ENCODE data around the gene CYB561D1. TPM values are rescaled to one million over a fixed set of nuclear protein-coding genes. Genes with fewer than 3 reads are reported as not detected.
"Not testable (repeated sequence)": the region's sequence is repeated elsewhere in the genome, so short reads cannot be mapped to it uniquely, and the experiment has no call there.

Gene CYB561D1
- total and polyA plus RNA-seq, 2 experiments from 2014 or later, result 5.9 to 9.6 TPM

GRCh38 chr1:109467301-109467777 is 26.6 kb upstream of the CYB561D1 start:
- in situ Hi-C loops (cut with MboI), result no loop called here
- Histone ChIP-seq H3F3A (ENCODE audit: insufficient read depth) (no peaks in the 10 kb centered on the region), H3K27me3 (replicated peaks; ENCODE audit: insufficient read depth) (peaks cover 80% of the 10 kb centered on the region), H3K79me2 (ENCODE audit: insufficient read depth) (no peaks in the 10 kb centered on the region), H3K27ac (no peak overlapping the region), H3K9me3 (ENCODE audit: low read depth) (no peaks in the 10 kb centered on the region), H3K4me2 (ENCODE audit: unreplicated experiment) (no peak overlapping the region), H3K9ac (no peak overlapping the region), H3K4me1 (ENCODE audit: insufficient read depth) (no peaks in the 10 kb centered on the region), H3K9me2 (ENCODE audit: insufficient read depth) (no peaks in the 10 kb centered on the region), H3K36me3 (ENCODE audit: low read depth) (no peaks in the 10 kb centered on the region), H3K4me3 (no peak overlapping the region), H2AFZ (no peak overlapping the region), H4K20me1 (ENCODE audit: insufficient read depth) (no peaks in the 10 kb centered on the region)
- TF ChIP-seq EZH2phosphoT487 (IDR thresholded peaks at IDR 0.05; ENCODE audit: insufficient read depth, low read depth) (no peak), EZH2 (IDR thresholded peaks at IDR 0.05; ENCODE audit: insufficient read depth, poor library complexity, severe bottlenecking) (no peak)
- DNase-seq, result no peak
- 47 to 65% methylated on average over 10 to 22 of the region's 23 CpGs for WGBS, 2 experiments (ENCODE audit: low coverage in 1 of 2, low lambda C conversion rate in 2 of 2, missing lambda C conversion rate in 2 of 2)

- Histone ChIP-seq H3K9me3 (ENCODE audit: low read depth) (no peaks in the 10 kb centered on the region), H3K79me2 (ENCODE audit: insufficient read depth) (no peaks in the 10 kb centered on the region), H3K4me1 (ENCODE audit: insufficient read depth) (no peaks in the 10 kb centered on the region), H3K27ac (no peak overlapping the region), H4K20me1 (ENCODE audit: insufficient read depth) (no peaks in the 10 kb centered on the region), H3K9me2 (ENCODE audit: insufficient read depth) (no peaks in the 10 kb centered on the region), H3K36me3 (ENCODE audit: low read depth) (no peaks in the 10 kb centered on the region), H3K4me2 (ENCODE audit: unreplicated experiment) (no peak overlapping the region), H2AFZ (no peak overlapping the region), H3F3A (ENCODE audit: insufficient read depth) (no peaks in the 10 kb centered on the region), H3K4me3 (no peak overlapping the region), H3K9ac (no peak overlapping the region), H3K27me3 (replicated peaks; ENCODE audit: insufficient read depth) (peaks cover 73% of the 10 kb centered on the region)
- no peak for TF ChIP-seq EZH2 (IDR thresholded peaks at IDR 0.05; ENCODE audit: insufficient read depth, poor library complexity, severe bottlenecking)
- no peak for TF ChIP-seq EZH2phosphoT487 (IDR thresholded peaks at IDR 0.05; ENCODE audit: insufficient read depth, low read depth)
- WGBS, 2 experiments (ENCODE audit: low coverage in 1 of 2, low lambda C conversion rate in 2 of 2, missing lambda C conversion rate in 2 of 2), result 37 to 47% methylated on average over 1 of the region's 1 CpG
- DNase-seq, result no peak
- in situ Hi-C loops (cut with MboI), result no loop called here
Observed at GRCh38 chr1:109468061-109468460, 25.8 kb upstream of the CYB561D1 start.

GRCh38 chr1:109468903-109469302 is 25.0 kb upstream of the CYB561D1 start:
- Histone ChIP-seq H4K20me1 (ENCODE audit: insufficient read depth) (no peaks in the 10 kb centered on the region), H3K27ac (no peak overlapping the region), H3F3A (ENCODE audit: insufficient read depth) (no peaks in the 10 kb centered on the region), H3K4me2 (ENCODE audit: unreplicated experiment) (no peak overlapping the region), H3K36me3 (ENCODE audit: low read depth) (no peaks in the 10 kb centered on the region), H3K4me3 (no peak overlapping the region), H3K4me1 (ENCODE audit: insufficient read depth) (no peaks in the 10 kb centered on the region), H3K27me3 (replicated peaks; ENCODE audit: insufficient read depth) (peaks cover 71% of the 10 kb centered on the region), H3K9me3 (ENCODE audit: low read depth) (no peaks in the 10 kb centered on the region), H3K9me2 (ENCODE audit: insufficient read depth) (no peaks in the 10 kb centered on the region), H3K9ac (no peak overlapping the region), H3K79me2 (ENCODE audit: insufficient read depth) (no peaks in the 10 kb centered on the region), H2AFZ (no peak overlapping the region)
- in situ Hi-C loops (cut with MboI), result no loop called here
- WGBS, 2 experiments (ENCODE audit: low coverage in 1 of 2, low lambda C conversion rate in 2 of 2, missing lambda C conversion rate in 2 of 2), result 6 to 7% methylated on average over 2 of the region's 2 CpGs
- TF ChIP-seq EZH2 (IDR thresholded peaks at IDR 0.05; ENCODE audit: insufficient read depth, poor library complexity, severe bottlenecking), result no peak
- no peak for TF ChIP-seq EZH2phosphoT487 (IDR thresholded peaks at IDR 0.05; ENCODE audit: insufficient read depth, low read depth)
- no peak for DNase-seq

- no peak for TF ChIP-seq EZH2 (IDR thresholded peaks at IDR 0.05; ENCODE audit: insufficient read depth, poor library complexity, severe bottlenecking)
- H3F3A ChIP-seq (ENCODE audit: insufficient read depth), result no peaks in the 10 kb centered on the region
- H3K9me3 ChIP-seq (ENCODE audit: low read depth), result no peaks in the 10 kb centered on the region
- no peaks in the 10 kb centered on the region for H3K9me2 ChIP-seq (ENCODE audit: insufficient read depth)
- H3K9ac ChIP-seq, result no peak overlapping the region
- H3K4me1 ChIP-seq (ENCODE audit: insufficient read depth), result no peaks in the 10 kb centered on the region
- no peak overlapping the region for H2AFZ ChIP-seq
- no peaks in the 10 kb centered on the region for H4K20me1 ChIP-seq (ENCODE audit: insufficient read depth)
- no peak overlapping the region for H3K4me3 ChIP-seq
- DNase-seq, result no peak
- H3K27ac ChIP-seq, result no peak overlapping the region
- H3K79me2 ChIP-seq (ENCODE audit: insufficient read depth), result no peaks in the 10 kb centered on the region
- H3K36me3 ChIP-seq (ENCODE audit: low read depth), result no peaks in the 10 kb centered on the region
- in situ Hi-C loops (cut with MboI), result no loop called here
- H3K27me3 ChIP-seq (replicated peaks; ENCODE audit: insufficient read depth), result peaks cover 57% of the 10 kb centered on the region
- WGBS, 2 experiments (ENCODE audit: low coverage in 1 of 2, low lambda C conversion rate in 2 of 2, missing lambda C conversion rate in 2 of 2), result 54 to 64% methylated on average over 6 of the region's 6 CpGs
- no peak overlapping the region for H3K4me2 ChIP-seq (ENCODE audit: unreplicated experiment)
Observed at GRCh38 chr1:109470245-109470644, 23.6 kb upstream of the CYB561D1 start.

GRCh38 chr1:109472779-109473178 is 21.1 kb upstream of the CYB561D1 start:
- no peaks in the 10 kb centered on the region for H4K20me1 ChIP-seq (ENCODE audit: insufficient read depth)
- no peaks in the 10 kb centered on the region for H3K9me3 ChIP-seq (ENCODE audit: low read depth)
- H3K36me3 ChIP-seq (ENCODE audit: low read depth), result no peaks in the 10 kb centered on the region
- no peak overlapping the region for H3K4me2 ChIP-seq (ENCODE audit: unreplicated experiment)
- no peak overlapping the region for H3K4me3 ChIP-seq
- no peaks in the 10 kb centered on the region for H3K9me2 ChIP-seq (ENCODE audit: insufficient read depth)
- no peak overlapping the region for H2AFZ ChIP-seq
- no peak overlapping the region for H3K27ac ChIP-seq
- no peak for DNase-seq
- H3K79me2 ChIP-seq (ENCODE audit: insufficient read depth), result no peaks in the 10 kb centered on the region
- no peaks in the 10 kb centered on the region for H3F3A ChIP-seq (ENCODE audit: insufficient read depth)
- in situ Hi-C loops (cut with MboI), result no loop called here
- no peak overlapping the region for H3K9ac ChIP-seq
- TF ChIP-seq EZH2 (IDR thresholded peaks at IDR 0.05; ENCODE audit: insufficient read depth, poor library complexity, severe bottlenecking) (no peak), EZH2phosphoT487 (IDR thresholded peaks at IDR 0.05; ENCODE audit: insufficient read depth, low read depth) (no peak)
- H3K4me1 ChIP-seq (ENCODE audit: insufficient read depth), result no peaks in the 10 kb centered on the region
- 20 to 30% methylated on average over 3 of the region's 3 CpGs for WGBS, 2 experiments (ENCODE audit: low coverage in 1 of 2, low lambda C conversion rate in 2 of 2, missing lambda C conversion rate in 2 of 2)
- peaks cover 43% of the 10 kb centered on the region for H3K27me3 ChIP-seq (replicated peaks; ENCODE audit: insufficient read depth)

GRCh38 chr1:109473284-109474057 is 20.4 kb upstream of the CYB561D1 start:
- peaks cover 36% of the 10 kb centered on the region for H3K27me3 ChIP-seq (replicated peaks; ENCODE audit: insufficient read depth)
- H2AFZ ChIP-seq; in situ Hi-C loops (cut with MboI); H3F3A ChIP-seq (ENCODE audit: insufficient read depth); H4K20me1 ChIP-seq (ENCODE audit: insufficient read depth); DNase-seq; H3K9me2 ChIP-seq (ENCODE audit: insufficient read depth); H3K36me3 ChIP-seq (ENCODE audit: low read depth); H3K4me1 ChIP-seq (ENCODE audit: insufficient read depth); H3K79me2 ChIP-seq (ENCODE audit: insufficient read depth); H3K4me3 ChIP-seq; H3K4me2 ChIP-seq (ENCODE audit: unreplicated experiment); H3K9ac ChIP-seq; H3K27ac ChIP-seq; H3K9me3 ChIP-seq (ENCODE audit: low read depth): not testable (repeated sequence)
- 57 to 63% methylated on average over 10 to 12 of the region's 12 CpGs for WGBS, 2 experiments (ENCODE audit: low coverage in 1 of 2, low lambda C conversion rate in 2 of 2, missing lambda C conversion rate in 2 of 2)

Data from GM23248 (cell line).